Stimulated activated naive CD8-positive, alpha-beta T cell treated with anti-CD3 and anti-CD28 coated beads, Interleukin-15, Interleukin-2, amounts not matched to agents 100 ng/mL and 50 ng/mL, for 24 hours (primary cell): ENCODE data around the gene ANKRD60.

Source experiments
- H3K27ac Mint-ChIP-seq: one replicate; pipeline ENCODE4 v1.8.0; 2021; ENCODE audit warnings: mild to moderate bottlenecking, mixed read lengths
- H3K27me3 Mint-ChIP-seq: one replicate; pipeline ENCODE4 v1.8.0; 2021; ENCODE audit warnings: mixed read lengths
- H3K36me3 Mint-ChIP-seq: one replicate; pipeline ENCODE4 v1.8.0; 2021; ENCODE audit warnings: low read depth, mixed read lengths
- H3K4me1 Mint-ChIP-seq: one replicate; pipeline ENCODE4 v1.8.0; 2021; ENCODE audit warnings: low read depth, mixed read lengths
- H3K4me3 Mint-ChIP-seq: one replicate; pipeline ENCODE4 v1.8.0; 2021; ENCODE audit warnings: mild to moderate bottlenecking, mixed read lengths
- H3K9me3 Mint-ChIP-seq: one replicate; pipeline ENCODE4 v1.8.0; 2021; ENCODE audit warnings: mixed read lengths

The ANKRD60 gene

DNA sequence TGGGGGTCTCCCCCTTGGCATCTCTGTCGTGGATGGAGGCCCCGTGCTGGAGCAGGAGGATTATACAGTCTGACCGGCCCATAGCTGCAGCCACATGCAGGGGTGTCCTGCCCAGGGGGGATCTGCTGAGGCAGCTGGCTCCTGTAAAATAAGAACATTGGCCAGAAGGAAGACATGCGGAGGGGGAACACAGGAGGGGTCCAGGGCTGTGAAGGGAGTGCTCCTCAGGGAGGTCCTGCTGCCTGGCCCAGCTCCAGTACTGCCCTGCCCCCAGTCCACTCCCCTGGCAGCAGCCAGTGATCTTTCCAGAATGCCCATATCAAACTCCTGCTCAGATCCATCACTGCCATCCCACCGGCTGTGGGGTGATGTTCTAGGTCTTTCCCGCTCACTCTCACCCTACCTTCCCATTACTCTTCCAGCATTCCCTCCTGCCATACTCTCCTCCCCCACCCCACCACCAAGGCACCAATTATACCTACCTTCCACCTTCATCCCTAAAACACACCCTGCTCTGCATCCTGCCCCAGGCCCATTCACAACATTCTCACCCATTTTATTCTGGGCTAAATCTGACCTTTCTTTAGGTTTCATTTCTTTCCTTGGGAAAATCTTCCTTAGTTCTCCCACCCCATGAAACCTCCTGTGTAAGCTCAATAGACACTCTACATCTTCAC, 9.7 kb downstream of the ANKRD60 start:
- no peak overlapping the region for H3K27ac Mint-ChIP-seq
- H3K36me3 Mint-ChIP-seq = peaks cover 4% of the 10 kb centered on the region
- H3K4me1 Mint-ChIP-seq = peaks cover 7% of the 10 kb centered on the region
- peaks cover 6% of the 10 kb centered on the region for H3K9me3 Mint-ChIP-seq
- peaks cover 58% of the 10 kb centered on the region for H3K27me3 Mint-ChIP-seq
- no peak overlapping the region for H3K4me3 Mint-ChIP-seq

DNA sequence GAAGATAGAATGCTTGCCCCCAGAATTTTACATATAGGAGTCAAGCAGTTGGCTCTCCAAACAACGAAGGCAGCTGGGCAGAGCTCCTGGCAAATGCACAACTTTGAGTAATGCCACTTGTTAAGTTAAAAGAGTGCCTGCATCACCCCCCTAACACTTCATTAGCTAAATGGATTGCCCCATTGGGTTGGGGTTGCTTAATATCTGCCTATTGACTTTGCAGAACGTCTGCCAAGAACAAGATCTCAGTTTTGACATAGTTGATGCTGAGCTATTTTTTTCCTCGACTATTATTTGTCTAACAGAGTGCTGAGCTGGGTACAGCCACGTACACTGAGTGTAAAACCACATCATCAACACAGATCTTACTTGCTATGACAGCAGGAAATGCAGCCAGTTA, 12.1 kb downstream of the ANKRD60 start:
- Mint-ChIP-seq H3K9me3 (peaks cover 6% of the 10 kb centered on the region), H3K4me3 (no peak overlapping the region), H3K36me3 (peaks cover 4% of the 10 kb centered on the region), H3K27me3 (peaks cover 45% of the 10 kb centered on the region), H3K27ac (no peak overlapping the region), H3K4me1 (no peaks in the 10 kb centered on the region)

DNA sequence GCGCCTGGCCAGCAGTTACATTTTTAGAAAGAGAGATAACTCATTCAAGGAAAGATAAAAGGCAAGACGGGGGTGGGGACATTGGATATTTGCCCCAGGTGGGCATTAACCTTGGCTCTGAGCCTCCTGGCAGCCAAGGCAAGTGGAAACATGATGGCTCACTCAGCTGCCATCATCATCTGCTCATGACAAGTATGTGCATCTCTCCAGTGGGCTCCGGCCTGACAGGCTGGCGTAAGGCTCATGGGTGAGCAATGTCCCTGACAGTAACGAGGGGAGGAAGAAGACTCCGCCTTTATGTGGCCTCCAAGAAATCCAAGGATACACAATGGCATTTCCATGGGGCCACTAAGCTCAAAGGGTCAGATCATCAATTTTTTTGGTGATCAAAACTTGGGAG, 13.3 kb downstream of the ANKRD60 start:
- Mint-ChIP-seq H3K9me3 (peaks cover 6% of the 10 kb centered on the region), H3K36me3 (peaks cover 4% of the 10 kb centered on the region), H3K4me3 (no peak overlapping the region), H3K27ac (no peak overlapping the region), H3K4me1 (no peaks in the 10 kb centered on the region), H3K27me3 (peaks cover 46% of the 10 kb centered on the region)

DNA sequence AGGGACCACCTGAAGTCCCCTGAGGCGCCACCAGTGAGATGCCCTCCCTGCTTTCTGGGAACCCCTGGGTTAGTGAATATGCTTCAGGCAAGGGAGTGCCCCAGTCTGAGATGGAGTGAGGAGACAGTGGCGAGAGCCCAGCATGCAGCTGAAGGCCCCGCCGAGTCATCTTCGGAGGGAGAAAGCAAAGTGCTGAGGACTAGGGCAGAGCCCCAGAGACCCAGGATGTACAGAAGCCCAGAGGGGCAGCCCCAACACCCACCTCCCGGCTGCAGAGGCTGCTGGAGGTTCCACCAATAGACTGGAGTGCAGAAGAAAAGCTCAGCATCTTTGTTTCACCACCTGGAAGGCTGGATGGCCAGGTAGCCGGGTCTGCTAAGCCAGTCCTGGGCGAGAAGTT, 14.1 kb downstream of the ANKRD60 start:
- Mint-ChIP-seq H3K27ac (no peak overlapping the region), H3K4me3 (no peak overlapping the region), H3K27me3 (peaks cover 40% of the 10 kb centered on the region), H3K4me1 (no peaks in the 10 kb centered on the region), H3K36me3 (peaks cover 4% of the 10 kb centered on the region), H3K9me3 (peaks cover 4% of the 10 kb centered on the region)

DNA sequence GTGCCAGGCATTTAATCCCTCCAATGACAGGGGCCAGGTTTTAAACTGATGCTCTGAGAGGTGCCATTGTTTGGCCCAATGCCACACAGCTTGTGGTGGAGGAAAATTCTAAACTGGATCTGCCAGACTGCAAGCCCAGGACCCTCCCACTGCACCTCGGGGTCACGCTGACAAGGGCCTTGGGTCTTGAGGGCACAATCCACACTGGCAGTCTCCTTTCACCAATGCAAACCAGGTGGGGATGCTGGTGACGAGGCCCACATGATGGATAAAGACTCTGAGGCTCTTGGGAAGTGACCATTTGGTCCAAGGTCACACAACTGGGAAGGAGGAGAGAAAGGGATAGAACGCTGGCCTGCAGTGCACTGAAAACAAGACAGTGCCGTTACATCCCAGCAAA, 14.7 kb downstream of the ANKRD60 start:
- no peaks in the 10 kb centered on the region for H3K4me1 Mint-ChIP-seq
- no peak overlapping the region for H3K27ac Mint-ChIP-seq
- H3K27me3 Mint-ChIP-seq = peaks cover 34% of the 10 kb centered on the region
- H3K9me3 Mint-ChIP-seq = no peaks in the 10 kb centered on the region
- H3K36me3 Mint-ChIP-seq = no peaks in the 10 kb centered on the region
- no peak overlapping the region for H3K4me3 Mint-ChIP-seq

DNA sequence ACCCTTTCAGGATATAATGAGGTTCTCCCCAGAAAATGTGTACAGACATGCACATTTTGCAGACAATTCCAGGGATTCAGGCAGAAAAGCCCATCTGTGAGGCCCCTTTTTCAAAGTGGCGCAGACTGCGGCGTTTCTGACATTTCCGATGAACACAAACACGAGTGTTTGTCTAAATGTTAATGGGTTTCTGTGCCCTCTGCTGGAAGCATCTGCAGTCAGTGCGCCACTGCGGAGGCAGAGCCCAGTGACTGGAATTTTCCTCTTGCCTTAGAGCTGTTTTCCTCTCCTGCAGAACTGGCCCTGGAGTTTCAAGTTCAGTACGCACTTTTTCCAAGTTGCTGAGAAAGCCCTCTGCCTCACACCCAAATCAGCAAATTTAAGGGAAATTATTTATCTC, 15.3 kb downstream of the ANKRD60 start:
- Mint-ChIP-seq H3K27ac (no peak overlapping the region), H3K4me1 (no peaks in the 10 kb centered on the region), H3K27me3 (peaks cover 28% of the 10 kb centered on the region), H3K36me3 (no peaks in the 10 kb centered on the region), H3K4me3 (no peak overlapping the region), H3K9me3 (no peaks in the 10 kb centered on the region)

DNA sequence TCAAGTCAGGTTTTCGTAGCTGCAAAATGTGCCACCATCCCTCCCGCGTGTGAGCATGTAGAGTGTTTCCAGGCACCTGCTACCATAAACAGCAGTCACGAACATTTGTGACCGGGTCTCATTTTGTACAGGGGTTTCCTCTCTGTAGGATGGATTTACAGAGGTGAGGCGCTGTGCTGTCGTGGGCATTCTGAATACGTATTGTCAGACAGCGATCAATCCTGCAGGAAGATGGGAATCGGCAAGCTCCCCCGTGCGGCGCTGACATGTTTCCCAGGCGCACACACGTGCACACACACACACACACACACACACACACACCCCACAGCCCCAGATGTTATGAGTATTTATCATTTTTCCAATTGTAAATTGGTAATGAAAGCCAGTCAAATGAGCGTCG, 15.8 kb downstream of the ANKRD60 start:
- Mint-ChIP-seq H3K36me3 (no peaks in the 10 kb centered on the region), H3K27me3 (peaks cover 23% of the 10 kb centered on the region), H3K4me1 (no peaks in the 10 kb centered on the region), H3K4me3 (no peak overlapping the region), H3K27ac (no peak overlapping the region), H3K9me3 (no peaks in the 10 kb centered on the region)

DNA sequence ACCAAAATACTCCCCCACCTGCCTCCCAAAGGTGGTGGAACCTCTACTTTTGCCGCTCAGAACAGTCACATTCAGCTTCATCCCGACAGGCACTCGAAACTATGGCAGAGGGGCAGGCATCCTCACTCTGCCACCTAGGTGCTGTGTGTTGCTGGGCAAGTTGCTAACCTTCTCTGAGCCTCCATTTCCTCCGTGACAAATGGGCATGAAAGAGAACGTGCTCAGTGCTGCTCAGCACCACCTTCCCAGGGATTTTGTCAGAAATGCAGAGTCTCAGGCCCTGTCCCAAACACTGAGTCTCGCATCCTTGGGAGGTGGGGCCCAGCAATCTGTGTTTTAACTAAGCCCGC, 18.1 kb downstream of the ANKRD60 start:
- no peak overlapping the region for H3K4me3 Mint-ChIP-seq
- H3K27ac Mint-ChIP-seq = no peak overlapping the region
- no peaks in the 10 kb centered on the region for H3K9me3 Mint-ChIP-seq
- no peaks in the 10 kb centered on the region for H3K36me3 Mint-ChIP-seq
- H3K27me3 Mint-ChIP-seq = peaks cover 15% of the 10 kb centered on the region
- H3K4me1 Mint-ChIP-seq = no peaks in the 10 kb centered on the region

DNA sequence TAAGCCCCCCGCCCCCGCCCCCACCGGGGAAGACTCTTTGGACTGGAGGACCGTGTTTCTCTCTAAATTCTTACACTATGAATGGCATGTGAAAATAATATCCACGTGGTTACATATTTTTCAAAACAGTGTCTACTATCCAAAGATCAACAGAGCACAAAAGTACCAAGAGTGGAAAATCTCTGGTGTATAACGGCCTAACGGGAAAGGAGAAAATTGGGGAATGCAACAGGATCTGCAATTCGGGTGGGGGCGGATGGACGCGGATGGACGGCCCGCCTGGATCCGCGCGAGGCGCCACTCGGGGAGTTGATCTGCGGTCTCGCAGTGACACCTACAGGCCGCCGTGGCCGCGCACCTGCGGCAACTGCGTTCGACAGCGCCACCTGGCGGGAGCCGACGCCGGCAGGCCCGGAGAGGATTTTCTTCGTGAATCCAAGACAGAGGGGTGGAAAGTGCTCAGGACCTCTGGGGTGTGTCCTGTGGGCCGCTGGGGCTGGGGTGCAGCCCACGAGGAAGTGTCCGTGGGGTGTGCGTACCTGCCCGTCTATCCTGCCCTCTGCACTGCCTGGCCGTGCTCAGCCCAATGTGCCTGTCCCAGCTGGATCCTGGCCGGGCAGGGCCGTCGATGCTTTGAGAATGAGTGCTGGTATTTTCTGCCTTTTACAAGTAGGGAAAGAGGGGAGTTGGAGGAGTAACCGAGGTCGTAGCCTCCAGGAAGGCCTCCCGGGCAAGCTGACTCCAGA, 18.6 kb downstream of the ANKRD60 start:
- no peak overlapping the region for H3K4me3 Mint-ChIP-seq
- no peaks in the 10 kb centered on the region for H3K9me3 Mint-ChIP-seq
- no peaks in the 10 kb centered on the region for H3K36me3 Mint-ChIP-seq
- H3K4me1 Mint-ChIP-seq = no peaks in the 10 kb centered on the region
- H3K27ac Mint-ChIP-seq = peak overlapping the region; percentile 70
- peaks cover 15% of the 10 kb centered on the region for H3K27me3 Mint-ChIP-seq

DNA sequence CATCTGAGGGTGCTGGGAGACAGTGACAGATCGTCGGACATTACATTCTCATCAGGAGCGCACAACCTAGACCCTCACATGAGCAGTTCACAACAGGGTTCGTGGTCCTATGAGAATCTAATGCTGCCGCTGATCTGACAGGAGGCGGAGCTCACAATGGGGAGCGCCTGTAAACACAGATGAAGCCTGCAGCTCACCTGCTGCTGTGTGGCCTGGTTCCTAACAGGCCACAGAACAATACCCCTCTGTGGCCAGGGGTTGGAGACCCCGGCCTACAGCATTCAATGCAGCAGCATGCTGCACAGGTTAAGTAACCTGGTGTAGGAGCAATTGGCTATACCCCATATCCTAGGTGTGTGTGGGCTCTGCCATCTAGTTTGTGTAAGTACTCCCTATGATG, 19.5 kb downstream of the ANKRD60 start:
- H3K4me3 Mint-ChIP-seq = no peak overlapping the region
- no peak overlapping the region for H3K27ac Mint-ChIP-seq
- H3K9me3 Mint-ChIP-seq = no peaks in the 10 kb centered on the region
- no peaks in the 10 kb centered on the region for H3K36me3 Mint-ChIP-seq
- H3K4me1 Mint-ChIP-seq = no peaks in the 10 kb centered on the region
- H3K27me3 Mint-ChIP-seq = peaks cover 15% of the 10 kb centered on the region

DNA sequence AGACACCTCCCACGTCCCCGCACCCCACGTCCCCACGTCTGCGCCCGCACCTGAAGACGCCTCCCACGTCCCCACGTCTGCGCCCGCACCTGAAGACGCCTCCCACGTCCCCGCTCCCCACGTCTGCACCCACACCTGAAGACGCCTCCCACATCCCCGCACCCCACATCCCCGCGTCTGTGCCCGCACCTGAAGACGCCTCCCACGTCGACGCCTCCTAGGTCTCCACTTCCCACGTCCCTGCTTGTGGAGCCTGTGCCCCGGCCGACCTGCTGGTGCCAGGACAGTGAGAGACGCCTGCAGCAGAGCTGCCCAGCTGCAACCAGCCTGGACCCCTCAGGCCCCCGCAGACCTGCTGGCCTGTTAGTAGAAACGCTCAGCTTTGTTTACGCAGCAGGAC, 22.6 kb downstream of the ANKRD60 start:
- Mint-ChIP-seq H3K4me1 (no peaks in the 10 kb centered on the region), H3K27ac (no peak overlapping the region), H3K27me3 (peaks cover 5% of the 10 kb centered on the region), H3K9me3 (no peaks in the 10 kb centered on the region), H3K4me3 (no peak overlapping the region), H3K36me3 (no peaks in the 10 kb centered on the region)

DNA sequence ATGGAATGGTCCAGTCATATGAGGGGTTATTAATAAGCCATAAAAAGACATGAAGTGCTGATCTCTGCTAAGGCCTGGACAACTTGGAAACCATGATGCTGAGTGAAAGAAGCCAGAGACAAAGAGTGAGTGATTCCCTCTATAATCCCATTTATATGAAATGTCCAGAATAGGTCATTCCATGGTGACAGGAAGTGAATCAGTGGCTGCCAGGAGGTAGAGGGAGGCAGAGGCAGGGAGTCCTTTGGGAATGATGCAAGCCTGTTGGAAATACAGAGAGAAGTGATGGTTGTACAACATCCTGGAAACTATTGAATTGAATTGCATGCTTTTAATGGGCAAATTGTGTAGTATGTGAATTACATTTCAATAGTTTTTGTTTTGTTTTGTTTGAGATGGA, 26.4 kb downstream of the ANKRD60 start:
- Mint-ChIP-seq H3K4me3 (no peak overlapping the region), H3K27ac (no peak overlapping the region), H3K9me3 (no peaks in the 10 kb centered on the region), H3K4me1 (no peaks in the 10 kb centered on the region), H3K36me3 (no peaks in the 10 kb centered on the region), H3K27me3 (no peaks in the 10 kb centered on the region)

DNA sequence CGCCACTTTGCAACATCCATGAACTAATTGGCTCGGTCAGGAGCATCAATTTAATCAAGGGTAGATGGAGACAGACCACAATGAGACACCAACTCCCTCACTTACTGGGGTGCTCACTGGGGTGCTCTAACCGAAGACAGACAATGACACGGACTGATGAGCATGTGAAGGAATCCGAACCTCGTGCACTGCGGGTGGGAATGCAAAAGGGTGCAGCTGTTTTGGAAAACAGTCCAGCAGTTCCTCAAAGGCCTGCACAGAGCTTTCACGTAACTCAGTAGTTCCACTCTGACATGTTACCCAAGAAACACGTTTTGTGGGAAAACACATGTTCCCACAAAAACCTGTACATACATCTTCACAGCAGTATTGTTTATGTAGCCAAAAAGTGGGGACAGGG, 26.8 kb downstream of the ANKRD60 start:
- Mint-ChIP-seq H3K36me3 (no peaks in the 10 kb centered on the region), H3K4me3 (no peak overlapping the region)

DNA sequence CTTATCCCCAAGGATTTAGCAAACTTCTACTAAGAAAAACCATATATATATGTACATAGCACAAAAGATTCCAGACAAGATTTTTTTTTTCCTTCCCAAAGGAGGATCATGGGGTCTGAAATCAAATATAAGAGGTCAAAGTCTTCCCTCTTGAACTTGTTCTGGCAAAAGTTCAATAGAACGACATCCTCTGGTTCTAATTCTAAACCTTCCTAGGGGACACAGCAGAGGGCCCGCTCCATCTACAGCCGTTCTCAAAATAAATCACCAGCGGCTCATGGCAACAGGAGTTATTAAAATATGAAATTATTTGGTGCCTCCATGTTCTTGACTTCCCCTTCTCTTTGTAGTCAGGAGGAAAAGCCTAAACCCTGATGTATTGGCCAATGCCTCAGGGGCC, 29.0 kb downstream of the ANKRD60 start:
- Mint-ChIP-seq H3K27me3 (no peaks in the 10 kb centered on the region), H3K27ac (no peak overlapping the region), H3K9me3 (peaks cover 4% of the 10 kb centered on the region)

More for the DNA sequence above, 26.8 kb downstream of the ANKRD60 start:
- Mint-ChIP-seq H3K27ac (no peak overlapping the region), H3K9me3 (peaks cover 3% of the 10 kb centered on the region), H3K27me3 (no peaks in the 10 kb centered on the region), H3K4me1 (no peaks in the 10 kb centered on the region)

DNA sequence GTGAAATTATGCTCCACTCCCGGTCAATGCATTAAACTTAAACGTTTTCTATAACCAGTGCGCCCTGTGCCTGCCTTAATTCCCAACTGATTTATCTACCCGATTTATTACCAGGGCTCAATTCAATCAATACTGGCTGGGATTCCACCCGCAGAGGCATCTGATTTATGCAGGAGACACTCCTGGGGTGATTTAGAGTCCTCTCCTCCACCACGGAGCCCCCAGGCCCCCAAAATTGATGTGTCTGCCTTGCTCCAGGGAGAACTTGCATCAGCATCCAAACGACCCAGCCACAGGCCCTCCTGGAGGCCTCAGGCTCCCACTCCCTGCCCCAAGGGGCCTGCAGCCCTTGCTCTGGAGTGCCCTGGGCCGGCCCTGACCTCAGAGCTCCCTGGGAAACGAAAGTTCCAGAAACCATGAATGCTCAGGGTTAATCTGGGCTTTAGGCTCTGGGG, 29.5 kb downstream of the ANKRD60 start:
- no peaks in the 10 kb centered on the region for H3K4me1 Mint-ChIP-seq
- H3K27ac Mint-ChIP-seq = no peak overlapping the region
- no peak overlapping the region for H3K4me3 Mint-ChIP-seq
- H3K36me3 Mint-ChIP-seq = no peaks in the 10 kb centered on the region
- no peaks in the 10 kb centered on the region for H3K27me3 Mint-ChIP-seq
- H3K9me3 Mint-ChIP-seq = peaks cover 4% of the 10 kb centered on the region

More for the DNA sequence above, 29.0 kb downstream of the ANKRD60 start:
- no peak overlapping the region for H3K4me3 Mint-ChIP-seq
- no peaks in the 10 kb centered on the region for H3K36me3 Mint-ChIP-seq
- no peaks in the 10 kb centered on the region for H3K4me1 Mint-ChIP-seq

DNA sequence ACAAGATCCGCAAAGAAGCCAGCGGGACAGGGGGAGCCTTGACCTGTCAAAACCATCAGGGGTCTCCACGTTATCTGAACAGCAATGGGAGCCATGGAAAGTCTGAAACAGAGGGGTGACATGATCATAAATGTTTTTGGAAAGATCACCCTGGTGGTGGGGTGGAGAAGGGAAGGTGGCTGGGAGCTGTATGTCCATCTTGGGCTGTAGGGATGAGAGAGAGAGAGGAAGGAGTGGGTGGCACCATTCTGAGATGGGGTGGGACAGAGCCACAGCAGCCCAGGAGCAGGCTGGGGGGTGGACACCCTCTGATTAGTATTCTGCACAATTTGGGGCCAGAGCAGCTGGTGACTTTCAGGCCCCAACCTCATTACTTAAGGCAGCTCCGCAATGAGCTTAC, 30.1 kb downstream of the ANKRD60 start:
- Mint-ChIP-seq H3K4me3 (no peak overlapping the region), H3K36me3 (no peaks in the 10 kb centered on the region), H3K9me3 (peaks cover 4% of the 10 kb centered on the region), H3K4me1 (no peaks in the 10 kb centered on the region), H3K27me3 (no peaks in the 10 kb centered on the region), H3K27ac (no peak overlapping the region)
